Activated CD4-positive, alpha-beta T cell treated with anti-CD3 and anti-CD28 coated beads, Interleukin-2, amount 50 U/mL, for 24 hours (primary cell): Measurements from ENCODE around the gene GGNBP2.
A peak's percentile ranks its signal among the peaks of the same experiment; 100 is the strongest.

ENCODE experiments used
- DNase-seq, 2 donors: peaks; one replicate each; pipeline ENCODE4 v3.0.0-alpha.2; 2020; ENCODE audit warnings: low read depth in 1 of 2, low spot score in 1 of 2

The GGNBP2 gene

GRCh38 chr17:36628576-36628975, 83.9 kb downstream of the GGNBP2 start:
- no peak for DNase-seq

GRCh38 chr17:36629252-36629847, 84.6 kb downstream of the GGNBP2 start:
- DNase-seq = peak; percentile 75 to 85

GRCh38 chr17:36629970-36630502, 85.3 kb downstream of the GGNBP2 start:
- no peak for DNase-seq

- no peak for DNase-seq
These were observed 86.3 kb downstream of the GGNBP2 start for GRCh38 chr17:36631022-36631421.

- no peak for DNase-seq
These were observed 88.4 kb downstream of the GGNBP2 start for GRCh38 chr17:36632916-36633771.
